Lower lobe of right lung (tissue), 2 donors: ENCODE results near the gene ATP6V0D1. TPM values are rescaled to one million over a fixed set of nuclear protein-coding genes. Genes with fewer than 3 reads are reported as not detected.

Source experiments
- ATAC-seq, 2 donors: fragments of 200-7000 bp; cut with Tn5 transposase; one replicate each; pipeline ENCODE4 v1.9.1; 2020 to 2022; ENCODE audit warnings: mild to moderate bottlenecking in 2 of 2, moderate library complexity in 2 of 2
- DNase-seq: peaks from one replicate; pipeline ENCODE4 v3.0.0-alpha.2; 2020
- H3K27ac ChIP-seq: fragments of 200-600 bp; one replicate; pipeline ENCODE4 v1.8.0; 2022
- H3K27me3 ChIP-seq: fragments of 200-600 bp; one replicate; pipeline ENCODE4 v1.8.0; 2022; ENCODE audit warnings: low read depth
- H3K36me3 ChIP-seq: fragments of 200-600 bp; one replicate; pipeline ENCODE4 v1.8.0; 2022; ENCODE audit warnings: mild to moderate bottlenecking
- H3K4me1 ChIP-seq: fragments of 200-600 bp; one replicate; pipeline ENCODE4 v1.8.0; 2022
- H3K4me3 ChIP-seq: fragments of 200-600 bp; one replicate; pipeline ENCODE4 v1.8.0; 2022; ENCODE audit warnings: mild to moderate bottlenecking
- H3K9me3 ChIP-seq: fragments of 200-600 bp; one replicate; pipeline ENCODE4 v1.8.0; 2022
- CTCF ChIP-seq: fragments of 200-600 bp; IDR thresholded peaks from one replicate; pipeline ENCODE4 v1.8.0; 2022; ENCODE audit warnings: antibody characterized with exemption, mild to moderate bottlenecking
- intact Hi-C: fragments of 100-400 bp; cut with DNase I; formaldehyde crosslinking; loops from one replicate; pipeline ENCODE4 v1.11.0; 2022
- total RNA-seq: library from RNA; stranded (reverse); fragmentation: NEBNext Ultra II Directional; extraction: Animal tissue kit (Norgen Biotek cat#: 25700); gene quantifications from one replicate; pipeline ENCODE4 v1.2.1, GENCODE V29; 2021
- donor health status: DM: no; HTN: yes; CAD: no; lungs with severe emphysema.

Gene ATP6V0D1
- total RNA-seq, 1 donor from 2014 or later: 175 TPM

DNA sequence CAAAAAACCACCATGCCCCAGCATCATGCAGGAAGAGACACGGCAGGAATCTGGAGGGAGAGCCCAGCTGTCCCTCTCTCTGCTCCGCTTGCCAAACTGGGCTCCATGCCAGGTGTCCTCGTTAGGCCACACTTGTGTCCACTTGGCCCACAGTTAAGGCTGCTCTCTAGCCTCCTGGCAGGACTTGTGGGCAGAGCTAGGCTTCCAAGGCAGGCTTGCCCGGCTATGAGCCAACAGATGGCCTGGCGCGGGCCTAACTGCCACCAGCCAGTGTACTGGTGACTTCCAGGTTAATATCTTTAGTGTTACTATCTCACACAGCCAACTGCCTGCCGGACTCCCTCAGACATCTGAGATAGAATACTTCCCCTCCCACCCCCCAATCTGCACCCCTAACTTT is 10.6 kb downstream of the ATP6V0D1 start:
- ATAC-seq (peak; percentile 70 to 77), DNase-seq (peak; percentile 87)
- Histone ChIP-seq H3K4me1 (peaks cover 79% of the 10 kb centered on the region), H3K9me3 (no peaks in the 10 kb centered on the region), H3K36me3 (peaks cover 5% of the 10 kb centered on the region), H3K27ac (no peak overlapping the region), H3K27me3 (no peaks in the 10 kb centered on the region), H3K4me3 (no peak overlapping the region)
- TF ChIP-seq CTCF: no peak
- intact Hi-C loops: no loop called here

- TF ChIP-seq CTCF: no peak
- DNase-seq (no peak), ATAC-seq (no peak)
- Histone ChIP-seq H3K27ac (peak overlapping the region; percentile 11), H3K4me1 (peaks cover 75% of the 10 kb centered on the region), H3K27me3 (no peaks in the 10 kb centered on the region), H3K9me3 (no peaks in the 10 kb centered on the region), H3K4me3 (no peak overlapping the region), H3K36me3 (peaks cover 9% of the 10 kb centered on the region)
- intact Hi-C loops: no loop called here
Observed at GRCh38 chr16:67468731-67469130, 12.2 kb downstream of the ATP6V0D1 start.

DNA sequence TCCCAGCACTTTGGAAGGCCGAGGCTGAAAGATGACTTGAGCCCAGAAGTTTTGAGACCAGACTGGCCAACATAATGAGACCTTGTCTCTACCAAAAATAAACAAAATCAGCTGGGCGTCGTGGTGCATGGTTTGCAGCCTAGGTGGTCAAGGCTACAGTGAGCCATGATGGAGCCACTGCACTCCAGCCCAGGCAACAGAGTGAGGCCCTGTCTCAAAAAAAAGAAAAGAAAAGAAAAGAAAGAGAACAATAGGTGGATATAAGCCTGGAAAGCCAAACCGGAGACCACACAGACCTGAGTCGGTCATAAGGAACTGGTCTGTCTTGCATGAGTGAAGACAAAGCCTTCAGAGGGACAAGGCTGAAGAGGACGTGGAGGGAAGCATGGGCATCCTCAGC is 14.4 kb downstream of the ATP6V0D1 start:
- intact Hi-C loops: no loop called here
- Histone ChIP-seq H3K9me3 (no peaks in the 10 kb centered on the region), H3K36me3 (peaks cover 9% of the 10 kb centered on the region), H3K4me1 (peaks cover 72% of the 10 kb centered on the region), H3K4me3 (no peak overlapping the region), H3K27ac (no peak overlapping the region), H3K27me3 (no peaks in the 10 kb centered on the region)
- TF ChIP-seq CTCF: no peak
- DNase-seq: no peak
- ATAC-seq: no peak

- TF ChIP-seq CTCF: no peak
- H3K27me3 ChIP-seq: no peaks in the 10 kb centered on the region
- intact Hi-C loops: no loop called here
- H3K4me3 ChIP-seq: no peak overlapping the region
- peaks cover 72% of the 10 kb centered on the region for H3K4me1 ChIP-seq
- ATAC-seq: no peak
- DNase-seq: no peak
- no peaks in the 10 kb centered on the region for H3K9me3 ChIP-seq
- H3K27ac ChIP-seq: no peak overlapping the region
- H3K36me3 ChIP-seq: peaks cover 17% of the 10 kb centered on the region
Observed at GRCh38 chr16:67464565-67464964, 16.4 kb downstream of the ATP6V0D1 start.

DNA sequence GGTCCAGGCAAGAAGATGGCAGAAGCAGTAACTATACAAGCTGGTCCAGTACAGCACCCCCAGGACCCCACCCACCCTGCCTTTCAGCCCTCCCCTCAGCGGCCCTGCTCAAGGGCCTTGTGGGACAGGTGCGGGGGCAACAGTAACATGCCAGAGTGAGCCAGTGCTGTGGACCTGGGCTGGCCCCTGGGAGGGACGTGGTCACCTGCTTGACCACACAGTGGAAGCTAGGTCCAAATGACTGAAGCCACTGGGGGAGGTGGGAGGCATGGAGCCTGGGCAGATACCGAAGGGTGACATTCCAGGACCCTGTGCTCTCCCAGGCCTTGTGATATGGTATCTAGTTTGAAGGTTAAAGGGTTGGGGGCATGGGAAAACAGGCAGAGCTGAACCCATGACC is 17.3 kb downstream of the ATP6V0D1 start:
- no peak for TF ChIP-seq CTCF

DNA sequence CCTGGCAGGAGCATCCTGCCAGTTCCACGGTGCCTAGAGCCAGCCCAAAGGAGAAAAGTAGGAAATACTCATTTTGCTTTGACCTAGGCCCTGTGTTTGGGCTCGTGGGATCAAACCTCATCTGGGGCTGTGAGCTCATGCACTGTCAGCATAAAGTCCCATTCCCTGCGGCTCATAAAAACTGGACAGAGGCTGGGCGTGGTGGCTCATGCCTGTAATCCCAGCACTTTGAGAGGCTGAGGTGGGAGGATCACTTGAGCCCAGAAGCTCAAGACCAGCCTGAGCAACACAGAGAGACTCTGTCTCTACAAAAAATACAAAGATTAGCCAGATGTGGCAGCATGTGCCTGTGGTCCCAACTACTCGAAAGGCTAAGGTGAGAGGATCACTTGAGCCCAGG is 17.9 kb downstream of the ATP6V0D1 start:
- Histone ChIP-seq H3K27ac (no peak overlapping the region), H3K9me3 (no peaks in the 10 kb centered on the region), H3K27me3 (no peaks in the 10 kb centered on the region), H3K36me3 (peaks cover 17% of the 10 kb centered on the region), H3K4me1 (peaks cover 72% of the 10 kb centered on the region), H3K4me3 (no peak overlapping the region)
- TF ChIP-seq CTCF: no peak
- DNase-seq: no peak
- intact Hi-C loops: no loop called here
- no peak for ATAC-seq

More for the DNA sequence above, 17.3 kb downstream of the ATP6V0D1 start:
- no peak for DNase-seq
- H3K27me3 ChIP-seq: no peaks in the 10 kb centered on the region
- ATAC-seq: no peak
- no peaks in the 10 kb centered on the region for H3K9me3 ChIP-seq
- H3K4me1 ChIP-seq: peaks cover 72% of the 10 kb centered on the region
- H3K36me3 ChIP-seq: peaks cover 17% of the 10 kb centered on the region
- intact Hi-C loops: no loop called here
- H3K4me3 ChIP-seq: no peak overlapping the region
- H3K27ac ChIP-seq: no peak overlapping the region
